Right renal pelvis (tissue), 4 donors: ENCODE data around the gene PHACTR1. TPM values are rescaled to one million over a fixed set of nuclear protein-coding genes. Genes with fewer than 3 reads are reported as not detected.
"Not testable (repeated sequence)": the region's sequence is repeated elsewhere in the genome, so short reads cannot be mapped to it uniquely, and the experiment has no call there.

Experiments
- DNase-seq, 4 donors: peaks; one replicate each; pipeline ENCODE4 v3.0.0-alpha.2; 2013; ENCODE audit warnings: low read depth in 4 of 4, low spot score in 3 of 4, missing footprints in 1 of 4
- polyA plus RNA-seq, 4 donors: library from polyadenylated mRNA; unstranded; fragments of 120-200 nt; gene quantifications; one replicate each; pipeline ENCODE4 v1.2.1, GENCODE V29; 2013; ENCODE audit not compliant: insufficient read length in 4 of 4

PHACTR1 gene
- polyA plus RNA-seq, 4 donors, result 9.9 to 16.4 (median 13.6) TPM

- no peak for DNase-seq
Measured at GRCh38 chr6:12748815-12749521, 32.4 kb downstream of the PHACTR1 start.

GRCh38 chr6:12749531-12750379, 33.2 kb downstream of the PHACTR1 start:
- DNase-seq, result no peak

- no peak for DNase-seq
Measured at GRCh38 chr6:12750416-12750815, 33.8 kb downstream of the PHACTR1 start.

GRCh38 chr6:12751694-12752325, 35.2 kb downstream of the PHACTR1 start:
- peak; percentile 58 to 67 (median 62) for DNase-seq

- no peak for DNase-seq
Measured at GRCh38 chr6:12753036-12753435, 36.5 kb downstream of the PHACTR1 start.

- DNase-seq, result no peak
Measured at GRCh38 chr6:12760226-12760625, 43.7 kb downstream of the PHACTR1 start.

- DNase-seq, result no peak
Measured at GRCh38 chr6:12760911-12761310, 44.3 kb downstream of the PHACTR1 start.

GRCh38 chr6:12761376-12762115, 45.0 kb downstream of the PHACTR1 start:
- DNase-seq, result no peak

GRCh38 chr6:12762731-12763434, 46.3 kb downstream of the PHACTR1 start:
- not testable (repeated sequence) for DNase-seq

GRCh38 chr6:12766365-12766764, 49.8 kb downstream of the PHACTR1 start:
- DNase-seq, result no peak

GRCh38 chr6:12767016-12767415, 50.4 kb downstream of the PHACTR1 start:
- no peak for DNase-seq

- DNase-seq, result no peak
Measured at GRCh38 chr6:12769556-12770256, 53.1 kb downstream of the PHACTR1 start.

- DNase-seq, result no peak
Measured at GRCh38 chr6:12772416-12772815, 55.8 kb downstream of the PHACTR1 start.

GRCh38 chr6:12776291-12776690, 59.7 kb downstream of the PHACTR1 start:
- DNase-seq, result no peak

GRCh38 chr6:12779772-12780171, 63.2 kb downstream of the PHACTR1 start:
- no peak for DNase-seq

- DNase-seq, result no peak
Measured at GRCh38 chr6:12782136-12782535, 65.6 kb downstream of the PHACTR1 start.

- DNase-seq, result peak in 2 of 4 donors; percentile 0 to 5
Measured at GRCh38 chr6:12785301-12785700, 68.7 kb downstream of the PHACTR1 start.

- no peak for DNase-seq
Measured at GRCh38 chr6:12785921-12786320, 69.4 kb downstream of the PHACTR1 start.

GRCh38 chr6:12791371-12791770, 74.8 kb downstream of the PHACTR1 start:
- DNase-seq, result no peak
